Gastrocnemius medialis (tissue), 4 donors: ENCODE data around the gene HNRNPUL1.

Experiments
- CTCF ChIP-seq, 5 experiments: fragments of 450-650 bp in 3 of 5; fragments of 200-600 bp in 2 of 5; sonication (generic) in 2 of 5; IDR thresholded peaks in 4 of 5; conservative IDR thresholded peaks in 1 of 5; 1 replicate in 4 of 5; 2 replicates in 1 of 5; pipeline ENCODE4 v1.5.1; 2016 to 2019; ENCODE audit warnings: antibody characterized with exemption in 5 of 5, mild to moderate bottlenecking in 3 of 5, moderate library complexity in 3 of 5
- POLR2A ChIP-seq, 2 donors: fragments of 450-650 bp; IDR thresholded peaks; one replicate each; pipeline ENCODE4 v1.6.1; 2017; ENCODE audit warnings: antibody characterized with exemption in 2 of 2, mild to moderate bottlenecking in 2 of 2, moderate library complexity in 2 of 2

- no peak for TF ChIP-seq CTCF (IDR thresholded peaks at IDR 0.05 in 4 of 5, conservative IDR thresholded peaks at IDR 0.05 in 1 of 5)
- TF ChIP-seq POLR2A (IDR thresholded peaks at IDR 0.05) = no peak
These were observed 58.9 kb downstream of the HNRNPUL1 start for GRCh38 chr19:41323023-41323422.
